Neural cell (in vitro differentiated cells): ENCODE measurements around the gene TTPAL. TPM values are rescaled to one million over a fixed set of nuclear protein-coding genes. Genes with fewer than 3 reads are reported as not detected.
"Not testable (repeated sequence)": the region's sequence is repeated elsewhere in the genome, so short reads cannot be mapped to it uniquely, and the experiment has no call there.

Source experiments
- H2AFZ ChIP-seq: fragments of 200-600, 300-800 bp; sonication (generic), shearing (Covaris generic); 2 replicates; pipeline ENCODE4 v1.6.0; 2014; ENCODE audit warnings: low read depth, mild to moderate bottlenecking, antibody characterized with exemption, low read length, moderate library complexity
- H3F3A ChIP-seq: fragments of 200-600 bp; shearing (Covaris generic); 2 replicates; pipeline ENCODE4 v1.6.1; 2016; ENCODE audit warnings: mild to moderate bottlenecking, moderate library complexity, mixed read lengths, antibody characterized with exemption, low read length; ENCODE audit not compliant: insufficient read depth, poor library complexity, severe bottlenecking
- H3K27ac ChIP-seq: fragments of 200-600, 300-800 bp; sonication (generic), shearing (Covaris generic); 2 replicates; pipeline ENCODE4 v1.5.1; 2014; ENCODE audit warnings: mild to moderate bottlenecking, low read length, moderate library complexity
- H3K27me3 ChIP-seq: fragments of 300-800, 200-600 bp; sonication (generic), shearing (Covaris generic); 2 replicates; pipeline ENCODE4 v1.6.0; 2014; ENCODE audit warnings: mild to moderate bottlenecking, low read depth, low read length, moderate library complexity; ENCODE audit not compliant: insufficient read depth
- H3K36me3 ChIP-seq: fragments of 300-800, 200-600 bp; sonication (generic), shearing (Covaris generic); 2 replicates; pipeline ENCODE4 v1.5.1; 2014; ENCODE audit warnings: mild to moderate bottlenecking, antibody characterized with exemption, low read length, moderate library complexity; ENCODE audit not compliant: insufficient read depth
- H3K4me2 ChIP-seq: fragments of 300-800, 200-600 bp; sonication (generic), shearing (Covaris generic); 2 replicates; pipeline ENCODE4 v1.6.0; 2014; ENCODE audit warnings: mild to moderate bottlenecking, low read length
- H3K4me3 ChIP-seq: fragments of 300-800, 200-600 bp; sonication (generic), shearing (Covaris generic); 2 replicates; pipeline ENCODE4 v1.5.1; 2014; ENCODE audit warnings: mild to moderate bottlenecking, low read length, moderate library complexity
- H3K79me2 ChIP-seq: fragments of 200-600 bp; shearing (Covaris generic); replicated peaks from 2 replicates; pipeline ENCODE4 v1.6.0; 2014; ENCODE audit warnings: mild to moderate bottlenecking, low read length, moderate library complexity; ENCODE audit not compliant: insufficient read depth
- H3K9ac ChIP-seq: fragments of 300-800, 200-600 bp; sonication (generic), shearing (Covaris generic); 2 replicates; pipeline ENCODE4 v1.6.1; 2016; ENCODE audit warnings: mild to moderate bottlenecking, low read length, mixed read lengths
- H3K9me2 ChIP-seq: fragments of 200-600 bp; shearing (Covaris generic); 2 replicates; pipeline ENCODE4 v1.6.1; 2016; ENCODE audit warnings: mild to moderate bottlenecking, low read length, mixed read lengths; ENCODE audit not compliant: insufficient read depth
- H3K9me3 ChIP-seq: fragments of 200-600, 300-800 bp; sonication (generic), shearing (Covaris generic); 2 replicates; pipeline ENCODE4 v1.6.1; 2016; ENCODE audit warnings: mild to moderate bottlenecking, mixed run types, low read length, moderate library complexity, mixed read lengths
- H4K20me1 ChIP-seq: fragments of 200-600 bp; shearing (Covaris generic); 2 replicates; pipeline ENCODE4 v1.6.1; 2016; ENCODE audit warnings: mild to moderate bottlenecking, mixed run types; ENCODE audit not compliant: insufficient read depth
- EP300 ChIP-seq: fragments of 450-650 bp; conservative IDR thresholded peaks from 2 replicates; pipeline ENCODE4 v1.6.1; 2014; ENCODE audit warnings: antibody characterized with exemption, mild to moderate bottlenecking, moderate library complexity; ENCODE audit not compliant: poor library complexity, severe bottlenecking
- EZH2 ChIP-seq: fragments of 200-600, 300-800 bp; shearing (Covaris generic), sonication (generic); IDR thresholded peaks from 2 replicates; pipeline ENCODE4 v1.6.1; 2014; ENCODE audit warnings: antibody characterized with exemption, low read length, borderline replicate concordance, mild to moderate bottlenecking; ENCODE audit not compliant: insufficient read depth, poor library complexity, severe bottlenecking
- MXI1 ChIP-seq: fragments of 450-650 bp; conservative IDR thresholded peaks from 2 replicates; pipeline ENCODE4 v1.6.1; 2014; ENCODE audit warnings: antibody characterized with exemption, mild to moderate bottlenecking; ENCODE audit not compliant: poor library complexity, severe bottlenecking
- POLR2AphosphoS5 ChIP-seq: IDR thresholded peaks from 2 replicates; pipeline ENCODE4 v1.6.1; 2012
- RAD21 ChIP-seq: fragments of 450-650 bp; conservative IDR thresholded peaks from 2 replicates; pipeline ENCODE4 v1.6.1; 2014; ENCODE audit warnings: antibody characterized with exemption, mild to moderate bottlenecking, moderate library complexity
- REST ChIP-seq: IDR thresholded peaks from 2 replicates; pipeline ENCODE4 v1.6.1; 2012; ENCODE audit warnings: borderline replicate concordance
- SMC3 ChIP-seq: fragments of 450-650 bp; conservative IDR thresholded peaks from 2 replicates; pipeline ENCODE4 v1.6.1; 2014; ENCODE audit warnings: antibody characterized with exemption, mild to moderate bottlenecking, moderate library complexity; ENCODE audit not compliant: poor library complexity
- TAF1 ChIP-seq: IDR thresholded peaks from 2 replicates; pipeline ENCODE4 v1.6.1; 2012; ENCODE audit warnings: low read depth
- polyA plus RNA-seq: library from polyadenylated mRNA; depleted of rRNA; stranded (reverse); fragments of >200 nt; gene quantifications from 2 replicates; pipeline ENCODE4 v1.2.3, GENCODE V29; 2014
- TF ChIP-seq, protein P1 (sequence below): fragments of 450-650 bp; IDR thresholded peaks from 2 replicates; pipeline ENCODE4 v1.5.1; 2014; ENCODE audit warnings: antibody characterized with exemption, mild to moderate bottlenecking, moderate library complexity; ENCODE audit not compliant: poor library complexity, severe bottlenecking

TTPAL gene
- polyA plus RNA-seq, 1 donor from 2014 or later = 11.2 TPM

- TF ChIP-seq MXI1 = no peak
- TF ChIP-seq POLR2AphosphoS5 = no peak
- no peak for TF ChIP-seq EP300
- TF ChIP-seq RAD21 = peak; percentile 84
- TF ChIP-seq SMC3 = peak; percentile 79
- TF ChIP-seq TAF1 = no peak
- TF ChIP-seq, protein P1, sequence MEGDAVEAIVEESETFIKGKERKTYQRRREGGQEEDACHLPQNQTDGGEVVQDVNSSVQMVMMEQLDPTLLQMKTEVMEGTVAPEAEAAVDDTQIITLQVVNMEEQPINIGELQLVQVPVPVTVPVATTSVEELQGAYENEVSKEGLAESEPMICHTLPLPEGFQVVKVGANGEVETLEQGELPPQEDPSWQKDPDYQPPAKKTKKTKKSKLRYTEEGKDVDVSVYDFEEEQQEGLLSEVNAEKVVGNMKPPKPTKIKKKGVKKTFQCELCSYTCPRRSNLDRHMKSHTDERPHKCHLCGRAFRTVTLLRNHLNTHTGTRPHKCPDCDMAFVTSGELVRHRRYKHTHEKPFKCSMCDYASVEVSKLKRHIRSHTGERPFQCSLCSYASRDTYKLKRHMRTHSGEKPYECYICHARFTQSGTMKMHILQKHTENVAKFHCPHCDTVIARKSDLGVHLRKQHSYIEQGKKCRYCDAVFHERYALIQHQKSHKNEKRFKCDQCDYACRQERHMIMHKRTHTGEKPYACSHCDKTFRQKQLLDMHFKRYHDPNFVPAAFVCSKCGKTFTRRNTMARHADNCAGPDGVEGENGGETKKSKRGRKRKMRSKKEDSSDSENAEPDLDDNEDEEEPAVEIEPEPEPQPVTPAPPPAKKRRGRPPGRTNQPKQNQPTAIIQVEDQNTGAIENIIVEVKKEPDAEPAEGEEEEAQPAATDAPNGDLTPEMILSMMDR = peak; percentile 80
- no peak for TF ChIP-seq EZH2
- TF ChIP-seq REST = no peak
- Histone ChIP-seq H4K20me1 (no peaks in the 10 kb centered on the region), H3K4me3 (no peak overlapping the region), H3K27me3 (no peaks in the 10 kb centered on the region), H3K4me2 (no peak overlapping the region), H3K79me2 (peaks cover 4% of the 10 kb centered on the region), H2AFZ (no peak overlapping the region), H3K36me3 (no peaks in the 10 kb centered on the region), H3K27ac (no peak overlapping the region), H3K9me2 (no peaks in the 10 kb centered on the region), H3F3A (no peaks in the 10 kb centered on the region), H3K9ac (no peak overlapping the region), H3K9me3 (no peaks in the 10 kb centered on the region)
These were observed 4.2 kb upstream of the TTPAL start for GRCh38 chr20:44471481-44471882.

DNA sequence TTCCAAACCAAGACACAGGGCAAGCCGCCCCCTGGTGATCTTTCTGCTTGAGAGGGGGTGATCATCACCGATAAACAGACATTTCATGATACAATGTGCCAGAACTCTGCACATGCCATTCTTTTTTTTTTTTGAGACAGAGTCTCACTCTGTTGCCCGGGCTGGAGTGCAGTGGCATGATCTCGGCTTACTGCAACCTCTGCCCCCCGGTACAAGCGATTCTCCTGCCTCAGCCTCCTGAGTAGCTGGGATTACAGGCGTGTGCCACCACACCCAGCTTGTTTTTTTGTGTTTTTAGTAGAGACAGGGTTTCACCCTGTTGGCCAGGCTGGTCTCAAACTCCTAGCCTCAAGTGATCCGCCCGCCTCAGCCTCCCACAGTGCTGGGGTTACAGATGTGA, 3.4 kb upstream of the TTPAL start:
- not testable (repeated sequence) for H3F3A ChIP-seq, H3K9me2 ChIP-seq, H3K27ac ChIP-seq, H3K27me3 ChIP-seq, H4K20me1 ChIP-seq, H3K9me3 ChIP-seq, H3K4me3 ChIP-seq, H3K4me2 ChIP-seq, H3K9ac ChIP-seq, H2AFZ ChIP-seq, H3K36me3 ChIP-seq
- peaks cover 11% of the 10 kb centered on the region for H3K79me2 ChIP-seq

DNA sequence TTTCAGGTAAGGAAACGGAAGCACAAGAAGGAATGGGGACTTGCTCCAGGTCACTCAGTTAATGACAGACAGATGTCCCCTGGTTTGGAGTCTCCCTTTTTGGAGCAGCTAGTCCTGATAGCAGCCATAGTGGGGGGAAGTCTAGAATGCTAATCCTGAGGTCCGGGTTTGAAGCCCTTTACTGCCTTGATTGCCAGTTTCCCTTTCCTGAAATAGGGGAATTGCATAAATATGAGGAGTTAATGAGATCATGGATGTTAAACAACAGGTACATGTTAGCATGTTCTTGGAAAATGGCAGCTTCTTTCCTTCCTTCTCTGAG, 341 bp upstream of the TTPAL start:
- Histone ChIP-seq H3K4me3 (peak overlapping the region; percentile 85), H4K20me1 (no peaks in the 10 kb centered on the region), H3K79me2 (peaks cover 11% of the 10 kb centered on the region), H3K36me3 (no peaks in the 10 kb centered on the region), H2AFZ (peak overlapping the region; percentile 80), H3F3A (no peaks in the 10 kb centered on the region), H3K27ac (peak overlapping the region; percentile 93), H3K27me3 (no peaks in the 10 kb centered on the region), H3K4me2 (peak overlapping the region; percentile 77), H3K9ac (peak overlapping the region; percentile 96), H3K9me2 (no peaks in the 10 kb centered on the region), H3K9me3 (no peaks in the 10 kb centered on the region)
- TF ChIP-seq REST (no peak), EZH2 (no peak), RAD21 (no peak)
